Muscle layer of duodenum (tissue), 2 donors: ENCODE data around the gene MRTFB.

ENCODE experiments used
- H3K27ac ChIP-seq: one replicate; pipeline ENCODE4 v1.7.0; 2013; ENCODE audit warnings: mild to moderate bottlenecking, low read length
- H3K27me3 ChIP-seq: one replicate; pipeline ENCODE4 v1.7.0; 2013; ENCODE audit warnings: low read depth, mild to moderate bottlenecking, control low read depth, low read length
- H3K36me3 ChIP-seq, 2 donors: one replicate each; pipeline ENCODE4 v1.7.0; 2013; ENCODE audit warnings: low read length in 2 of 2, control low read depth in 1 of 2, mild to moderate bottlenecking in 1 of 2; ENCODE audit not compliant: insufficient read depth in 2 of 2, control insufficient read depth in 1 of 2
- H3K4me1 ChIP-seq, 2 donors: one replicate each; pipeline ENCODE4 v1.7.0; 2013; ENCODE audit warnings: low read length in 2 of 2, mild to moderate bottlenecking in 2 of 2, control low read depth in 1 of 2, moderate library complexity in 1 of 2; ENCODE audit not compliant: insufficient read depth in 2 of 2, control insufficient read depth in 1 of 2
- H3K4me3 ChIP-seq, 2 donors: one replicate each; pipeline ENCODE4 v1.7.0; 2013; ENCODE audit warnings: low read length in 2 of 2, low read depth in 1 of 2, mild to moderate bottlenecking in 1 of 2
- H3K9me3 ChIP-seq, 2 donors: one replicate each; pipeline ENCODE4 v1.7.0; 2013; ENCODE audit warnings: low read length in 2 of 2, control low read depth in 1 of 2, mild to moderate bottlenecking in 1 of 2; ENCODE audit not compliant: control insufficient read depth in 1 of 2
- donor health status: healthy.

MRTFB gene

GRCh38 chr16:14196539-14196938 is 125.4 kb downstream of the MRTFB start:
- Histone ChIP-seq H3K36me3 (no peaks in the 10 kb centered on the region), H3K27ac (no peak overlapping the region), H3K27me3 (no peaks in the 10 kb centered on the region), H3K9me3 (no peaks in the 10 kb centered on the region), H3K4me1 (peaks cover 0 to 3% of the 10 kb centered on the region in 2 donors), H3K4me3 (no peak overlapping the region)

- H3K36me3 ChIP-seq: no peaks in the 10 kb centered on the region
- H3K27ac ChIP-seq: no peak overlapping the region
- H3K4me1 ChIP-seq: peaks cover 0 to 3% of the 10 kb centered on the region in 2 donors
- H3K4me3 ChIP-seq: no peak overlapping the region
- no peaks in the 10 kb centered on the region for H3K27me3 ChIP-seq
- no peaks in the 10 kb centered on the region for H3K9me3 ChIP-seq
These were observed 126.9 kb downstream of the MRTFB start for GRCh38 chr16:14198012-14198411.

GRCh38 chr16:14198572-14198971 is 127.5 kb downstream of the MRTFB start:
- H3K27ac ChIP-seq: no peak overlapping the region
- no peaks in the 10 kb centered on the region for H3K9me3 ChIP-seq
- peaks cover 0 to 3% of the 10 kb centered on the region in 2 donors for H3K4me1 ChIP-seq
- H3K36me3 ChIP-seq: no peaks in the 10 kb centered on the region
- no peak overlapping the region for H3K4me3 ChIP-seq
- no peaks in the 10 kb centered on the region for H3K27me3 ChIP-seq

GRCh38 chr16:14199199-14199598 is 128.1 kb downstream of the MRTFB start:
- Histone ChIP-seq H3K9me3 (no peaks in the 10 kb centered on the region), H3K4me3 (no peak overlapping the region), H3K36me3 (no peaks in the 10 kb centered on the region), H3K4me1 (peaks cover 0 to 3% of the 10 kb centered on the region in 2 donors), H3K27ac (no peak overlapping the region), H3K27me3 (no peaks in the 10 kb centered on the region)

GRCh38 chr16:14199624-14200023 is 128.5 kb downstream of the MRTFB start:
- H3K4me3 ChIP-seq: no peak overlapping the region
- no peaks in the 10 kb centered on the region for H3K36me3 ChIP-seq
- H3K4me1 ChIP-seq: peaks cover 0 to 3% of the 10 kb centered on the region in 2 donors
- no peak overlapping the region for H3K27ac ChIP-seq
- no peaks in the 10 kb centered on the region for H3K27me3 ChIP-seq
- H3K9me3 ChIP-seq: no peaks in the 10 kb centered on the region

- H3K9me3 ChIP-seq: no peaks in the 10 kb centered on the region
- no peaks in the 10 kb centered on the region for H3K4me1 ChIP-seq
- H3K27me3 ChIP-seq: no peaks in the 10 kb centered on the region
- no peak overlapping the region for H3K4me3 ChIP-seq
- H3K27ac ChIP-seq: no peak overlapping the region
- H3K36me3 ChIP-seq: no peaks in the 10 kb centered on the region
These were observed 131.0 kb downstream of the MRTFB start for GRCh38 chr16:14202095-14202494.

GRCh38 chr16:14202697-14203096 is 131.6 kb downstream of the MRTFB start:
- Histone ChIP-seq H3K9me3 (no peaks in the 10 kb centered on the region), H3K27ac (no peak overlapping the region), H3K27me3 (no peaks in the 10 kb centered on the region), H3K36me3 (no peaks in the 10 kb centered on the region), H3K4me3 (no peak overlapping the region), H3K4me1 (no peaks in the 10 kb centered on the region)

GRCh38 chr16:14203166-14203565 is 132.0 kb downstream of the MRTFB start:
- no peaks in the 10 kb centered on the region for H3K36me3 ChIP-seq
- no peaks in the 10 kb centered on the region for H3K27me3 ChIP-seq
- H3K4me3 ChIP-seq: no peak overlapping the region
- no peaks in the 10 kb centered on the region for H3K4me1 ChIP-seq
- H3K27ac ChIP-seq: no peak overlapping the region
- no peaks in the 10 kb centered on the region for H3K9me3 ChIP-seq

- H3K4me1 ChIP-seq: no peaks in the 10 kb centered on the region
- no peaks in the 10 kb centered on the region for H3K9me3 ChIP-seq
- H3K27me3 ChIP-seq: no peaks in the 10 kb centered on the region
- H3K27ac ChIP-seq: no peak overlapping the region
- no peaks in the 10 kb centered on the region for H3K36me3 ChIP-seq
- H3K4me3 ChIP-seq: no peak overlapping the region
These were observed 134.5 kb downstream of the MRTFB start for GRCh38 chr16:14205666-14206065.

- H3K27me3 ChIP-seq: no peaks in the 10 kb centered on the region
- H3K4me3 ChIP-seq: no peak overlapping the region
- H3K27ac ChIP-seq: no peak overlapping the region
- no peaks in the 10 kb centered on the region for H3K9me3 ChIP-seq
- no peaks in the 10 kb centered on the region for H3K4me1 ChIP-seq
- H3K36me3 ChIP-seq: peaks cover 11 to 13% of the 10 kb centered on the region in 2 donors
These were observed 140.9 kb downstream of the MRTFB start for GRCh38 chr16:14211856-14212543.

GRCh38 chr16:14215941-14216340 is 144.8 kb downstream of the MRTFB start:
- Histone ChIP-seq H3K36me3 (peaks cover 32 to 34% of the 10 kb centered on the region in 2 donors), H3K27ac (no peak overlapping the region), H3K4me3 (no peak overlapping the region), H3K27me3 (no peaks in the 10 kb centered on the region), H3K4me1 (no peaks in the 10 kb centered on the region), H3K9me3 (no peaks in the 10 kb centered on the region)

- no peak overlapping the region for H3K27ac ChIP-seq
- peaks cover 23 to 46% of the 10 kb centered on the region in 2 donors for H3K36me3 ChIP-seq
- no peaks in the 10 kb centered on the region for H3K9me3 ChIP-seq
- no peak overlapping the region for H3K4me3 ChIP-seq
- no peaks in the 10 kb centered on the region for H3K4me1 ChIP-seq
- no peaks in the 10 kb centered on the region for H3K27me3 ChIP-seq
These were observed 148.9 kb downstream of the MRTFB start for GRCh38 chr16:14219983-14220382.
